ENCODE data around the gene ELMO2. TPM values are rescaled to one million over a fixed set of nuclear protein-coding genes. Genes with fewer than 3 reads are reported as not detected.
"Not testable (repeated sequence)": the region's sequence is repeated elsewhere in the genome, so short reads cannot be mapped to it uniquely, and the experiment has no call there.

Gene ELMO2
- total and polyA plus RNA-seq, 2 experiments from 2014 or later: 38.0 to 38.7 TPM

DNA sequence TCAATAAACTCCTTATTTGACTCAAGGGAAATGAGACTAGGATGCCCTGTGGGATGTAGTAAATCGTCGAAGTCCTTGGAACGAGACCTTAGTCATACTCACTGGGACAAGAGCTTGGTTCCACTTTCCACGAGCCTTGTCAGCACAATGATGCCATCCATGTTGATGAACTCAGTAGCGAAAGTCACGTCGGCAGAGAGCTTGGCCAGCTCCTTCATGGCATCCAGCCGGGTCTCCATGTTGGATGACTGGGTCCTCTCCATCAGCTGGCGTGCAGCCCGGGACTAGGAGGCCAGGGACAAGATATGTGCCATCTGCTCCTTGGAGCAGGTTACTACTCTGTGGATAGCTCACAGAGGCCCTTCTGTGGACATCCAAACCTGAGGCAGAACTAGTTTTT, 17.5 kb downstream of the ELMO2 start:
- Histone ChIP-seq H3K9me3 (ENCODE audit: low read depth) (no peaks in the 10 kb centered on the region), H3K4me3 (no peak overlapping the region), H3K36me3 (peaks cover 56% of the 10 kb centered on the region), H3K27me3 (no peaks in the 10 kb centered on the region), H3K27ac (no peak overlapping the region), H3K4me1 (ENCODE audit: low read depth) (no peaks in the 10 kb centered on the region)
- DNase-seq (ENCODE audit: low read depth in 1 of 2, low spot score in 1 of 2): no peak
- TF ChIP-seq, protein P1, sequence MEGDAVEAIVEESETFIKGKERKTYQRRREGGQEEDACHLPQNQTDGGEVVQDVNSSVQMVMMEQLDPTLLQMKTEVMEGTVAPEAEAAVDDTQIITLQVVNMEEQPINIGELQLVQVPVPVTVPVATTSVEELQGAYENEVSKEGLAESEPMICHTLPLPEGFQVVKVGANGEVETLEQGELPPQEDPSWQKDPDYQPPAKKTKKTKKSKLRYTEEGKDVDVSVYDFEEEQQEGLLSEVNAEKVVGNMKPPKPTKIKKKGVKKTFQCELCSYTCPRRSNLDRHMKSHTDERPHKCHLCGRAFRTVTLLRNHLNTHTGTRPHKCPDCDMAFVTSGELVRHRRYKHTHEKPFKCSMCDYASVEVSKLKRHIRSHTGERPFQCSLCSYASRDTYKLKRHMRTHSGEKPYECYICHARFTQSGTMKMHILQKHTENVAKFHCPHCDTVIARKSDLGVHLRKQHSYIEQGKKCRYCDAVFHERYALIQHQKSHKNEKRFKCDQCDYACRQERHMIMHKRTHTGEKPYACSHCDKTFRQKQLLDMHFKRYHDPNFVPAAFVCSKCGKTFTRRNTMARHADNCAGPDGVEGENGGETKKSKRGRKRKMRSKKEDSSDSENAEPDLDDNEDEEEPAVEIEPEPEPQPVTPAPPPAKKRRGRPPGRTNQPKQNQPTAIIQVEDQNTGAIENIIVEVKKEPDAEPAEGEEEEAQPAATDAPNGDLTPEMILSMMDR (IDR thresholded peaks at IDR 0.05; ENCODE audit: low read depth, low read length): no peak

DNA sequence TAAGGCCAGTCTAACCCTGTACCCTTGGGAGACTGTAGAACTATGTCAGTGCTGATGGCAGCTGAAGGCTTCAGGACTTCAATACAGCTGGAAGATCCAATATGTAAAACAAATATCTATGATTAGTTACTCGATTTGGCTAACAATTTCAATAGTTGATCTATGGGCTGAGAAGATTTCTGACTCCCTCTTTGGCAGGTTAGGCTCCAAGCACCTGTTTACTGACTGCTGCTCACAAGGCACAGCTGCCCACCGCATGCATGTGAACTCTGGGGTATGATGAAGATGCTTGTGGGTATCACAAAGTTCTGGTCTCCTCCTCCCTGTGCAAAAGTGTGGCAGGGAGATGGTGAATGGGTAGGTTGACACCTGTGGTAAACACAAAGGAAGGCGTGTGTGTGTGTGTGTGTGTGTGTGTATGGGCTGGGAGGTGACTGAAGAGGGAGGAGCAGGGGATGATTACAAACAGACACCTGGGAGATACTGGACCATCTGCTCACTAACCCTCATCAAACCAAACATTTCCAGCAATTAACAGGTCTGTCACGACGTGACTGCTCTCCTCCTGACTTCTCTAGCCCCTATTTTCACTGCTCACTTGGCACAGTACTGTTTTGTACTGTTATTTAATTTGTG, 18.1 kb downstream of the ELMO2 start:
- DNase-seq (ENCODE audit: low read depth in 1 of 2, low spot score in 1 of 2): no peak
- H3K27me3 ChIP-seq: no peaks in the 10 kb centered on the region
- no peaks in the 10 kb centered on the region for H3K4me1 ChIP-seq (ENCODE audit: low read depth)
- H3K9me3 ChIP-seq (ENCODE audit: low read depth): no peaks in the 10 kb centered on the region
- no peak overlapping the region for H3K27ac ChIP-seq
- TF ChIP-seq, protein P1 (IDR thresholded peaks at IDR 0.05; ENCODE audit: low read depth, low read length): no peak
- no peak overlapping the region for H3K4me3 ChIP-seq
- peaks cover 52% of the 10 kb centered on the region for H3K36me3 ChIP-seq

DNA sequence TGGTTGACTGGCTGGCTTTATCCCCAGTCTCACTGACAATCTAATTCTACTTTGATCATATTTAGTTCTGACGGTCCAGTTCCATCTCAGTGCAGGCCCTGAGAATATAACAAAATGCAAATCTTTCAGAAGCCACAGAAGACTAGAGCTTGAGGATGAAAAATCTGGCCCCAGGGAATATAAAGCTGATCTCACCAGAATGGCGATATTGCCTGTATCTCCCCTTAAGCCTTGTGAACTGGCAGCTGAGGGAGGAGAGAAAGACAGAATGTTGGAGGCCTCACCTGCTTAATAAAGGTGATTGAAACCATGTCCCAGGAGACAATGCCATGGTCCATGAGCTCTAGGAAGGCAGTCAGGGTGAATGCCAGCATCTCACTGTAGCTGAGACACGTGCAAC, 19.4 kb downstream of the ELMO2 start:
- not testable (repeated sequence) for H3K27ac ChIP-seq; DNase-seq (ENCODE audit: low read depth in 1 of 2, low spot score in 1 of 2); H3K4me1 ChIP-seq (ENCODE audit: low read depth); H3K4me3 ChIP-seq; H3K9me3 ChIP-seq (ENCODE audit: low read depth); H3K27me3 ChIP-seq
- peaks cover 51% of the 10 kb centered on the region for H3K36me3 ChIP-seq

DNA sequence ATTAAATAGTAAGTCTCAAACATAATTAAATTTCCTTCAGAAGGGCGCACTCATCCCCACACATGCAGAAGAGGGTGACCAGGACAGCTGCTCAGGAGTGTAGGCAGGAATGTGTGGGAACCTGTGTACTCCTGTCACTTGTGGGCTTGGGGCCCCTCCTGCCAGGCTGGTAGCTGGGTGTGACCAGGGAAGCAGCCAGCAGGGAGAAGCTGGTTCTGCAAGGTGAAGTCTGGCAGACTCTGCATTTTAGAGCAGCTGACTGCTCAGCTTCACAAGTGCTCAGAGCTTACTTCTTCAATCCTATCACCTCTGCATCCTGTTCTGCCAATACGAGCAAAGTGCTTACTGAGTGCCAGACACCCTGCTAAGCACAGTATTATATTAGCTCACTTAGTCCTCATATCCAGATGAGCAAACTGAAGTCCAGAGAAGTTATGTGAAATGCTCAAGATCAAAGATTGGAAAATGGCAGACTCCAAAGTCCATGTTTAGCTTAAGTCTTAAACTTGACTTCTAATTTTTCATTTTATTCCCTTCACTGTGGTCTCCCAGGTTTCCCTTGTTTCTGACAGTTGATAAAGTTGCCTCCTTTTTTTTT, 27.9 kb downstream of the ELMO2 start:
- TF ChIP-seq, protein P1 (IDR thresholded peaks at IDR 0.05; ENCODE audit: low read depth, low read length): no peak
- Histone ChIP-seq H3K4me3 (no peak overlapping the region), H3K27ac (no peak overlapping the region), H3K27me3 (no peaks in the 10 kb centered on the region), H3K4me1 (ENCODE audit: low read depth) (no peaks in the 10 kb centered on the region), H3K36me3 (peaks cover 59% of the 10 kb centered on the region), H3K9me3 (ENCODE audit: low read depth) (no peaks in the 10 kb centered on the region)
- DNase-seq (ENCODE audit: low read depth in 1 of 2, low spot score in 1 of 2): no peak

DNA sequence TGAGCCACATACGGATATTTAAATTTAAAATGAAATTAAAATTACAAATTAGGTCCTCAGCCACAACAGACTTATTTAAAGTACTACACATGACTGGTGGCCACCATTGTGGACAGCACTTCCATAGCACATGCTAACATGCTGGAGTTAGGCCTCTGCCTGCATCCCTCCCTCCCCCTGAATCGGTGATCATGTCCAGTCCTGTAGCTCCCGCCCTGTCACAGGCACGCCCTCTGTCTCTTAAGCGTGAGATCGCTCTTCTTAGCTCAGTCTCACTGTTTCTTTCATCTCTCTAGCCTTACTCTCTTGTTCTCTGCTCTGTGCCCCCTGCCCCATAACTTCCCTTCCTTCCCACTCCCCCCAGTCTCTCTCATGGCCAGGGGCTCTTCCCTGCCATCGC, 28.9 kb downstream of the ELMO2 start:
- H3K4me1 ChIP-seq (ENCODE audit: low read depth): no peaks in the 10 kb centered on the region
- TF ChIP-seq, protein P1 (IDR thresholded peaks at IDR 0.05; ENCODE audit: low read depth, low read length): no peak
- no peak overlapping the region for H3K27ac ChIP-seq
- no peak overlapping the region for H3K4me3 ChIP-seq
- DNase-seq (ENCODE audit: low read depth in 1 of 2, low spot score in 1 of 2): no peak
- no peaks in the 10 kb centered on the region for H3K27me3 ChIP-seq
- H3K36me3 ChIP-seq: peaks cover 61% of the 10 kb centered on the region
- no peaks in the 10 kb centered on the region for H3K9me3 ChIP-seq (ENCODE audit: low read depth)

DNA sequence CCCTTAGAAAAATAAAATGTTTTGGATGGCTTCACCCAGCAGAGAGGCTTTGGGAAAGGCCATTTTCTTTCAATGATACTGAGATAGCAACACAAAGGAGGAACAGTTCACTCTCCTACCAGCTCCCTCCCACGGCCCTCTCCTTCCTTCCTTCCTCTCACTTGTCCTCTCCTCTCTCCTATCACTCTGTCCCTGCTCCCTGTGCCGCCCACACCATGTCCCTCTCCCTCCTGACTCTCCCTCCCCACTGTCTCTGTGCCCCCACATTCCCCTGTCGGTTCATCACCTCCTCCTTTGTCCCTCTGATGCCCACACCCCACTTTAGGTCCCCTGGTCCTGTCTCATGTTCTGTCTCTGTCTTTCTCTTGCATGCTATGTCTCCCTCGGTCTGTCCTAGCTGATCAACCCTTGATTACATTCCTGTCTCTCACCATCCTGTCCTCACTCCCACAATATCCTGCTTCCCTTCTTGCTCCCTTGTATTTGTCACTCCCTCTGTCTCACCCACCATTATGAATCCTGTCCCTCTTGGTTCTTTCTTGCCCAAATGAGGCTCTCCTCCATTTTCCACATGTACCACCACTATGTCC, 30.1 kb downstream of the ELMO2 start:
- peaks cover 62% of the 10 kb centered on the region for H3K36me3 ChIP-seq
- H3K9me3 ChIP-seq (ENCODE audit: low read depth): no peaks in the 10 kb centered on the region
- no peak overlapping the region for H3K4me3 ChIP-seq
- no peak for DNase-seq (ENCODE audit: low read depth in 1 of 2, low spot score in 1 of 2)
- no peak overlapping the region for H3K27ac ChIP-seq
- H3K27me3 ChIP-seq: no peaks in the 10 kb centered on the region
- TF ChIP-seq, protein P1 (IDR thresholded peaks at IDR 0.05; ENCODE audit: low read depth, low read length): no peak
- no peaks in the 10 kb centered on the region for H3K4me1 ChIP-seq (ENCODE audit: low read depth)
